Measurements from ENCODE around the gene KCNG4. TPM values are rescaled to one million over a fixed set of nuclear protein-coding genes. Genes with fewer than 3 reads are reported as not detected.

KCNG4 gene
- polyA plus RNA-seq, 3 donors from 2014 or later, result not detected

DNA sequence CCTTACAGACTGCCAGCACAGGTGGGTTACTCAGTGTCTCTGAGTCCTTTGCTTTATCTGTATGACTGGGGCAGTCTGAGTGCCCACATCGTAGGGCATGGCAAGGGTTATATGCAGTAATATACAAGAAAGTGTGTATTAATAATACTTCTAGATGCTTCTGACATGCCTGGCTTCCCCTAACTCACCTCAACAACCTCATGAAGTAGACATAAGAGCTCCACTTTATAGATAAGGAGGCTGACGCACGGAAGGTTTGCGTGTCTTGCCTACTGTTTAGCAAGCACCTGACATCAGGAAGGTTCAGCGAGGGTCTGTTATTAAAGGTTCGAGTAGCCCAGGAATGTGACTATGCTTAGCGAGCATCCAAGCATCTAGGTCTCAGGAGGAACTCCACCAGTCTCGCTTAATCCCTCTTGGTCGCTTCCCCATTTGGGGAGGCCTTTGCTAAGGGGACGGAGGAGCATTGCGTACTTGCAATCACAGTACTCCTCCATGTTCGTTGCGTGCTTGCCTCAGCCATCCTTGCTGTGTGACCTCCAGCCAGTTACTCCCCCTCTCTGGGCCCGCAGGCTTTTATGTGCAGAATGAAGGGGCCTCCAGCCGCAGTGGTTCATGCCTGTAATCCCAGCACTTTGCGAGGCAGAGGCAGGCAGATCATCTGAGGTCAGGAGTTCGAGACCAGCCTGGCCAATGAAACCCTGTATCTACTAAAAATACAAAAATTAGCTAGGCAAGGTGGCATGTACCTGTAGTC is 1.6 kb downstream of the KCNG4 start:
- peaks cover 2 to 10% (median 10%) of the 10 kb centered on the region in 3 donors for H3K27me3 Mint-ChIP-seq (ENCODE audit: low read depth in 3 of 3)

DNA sequence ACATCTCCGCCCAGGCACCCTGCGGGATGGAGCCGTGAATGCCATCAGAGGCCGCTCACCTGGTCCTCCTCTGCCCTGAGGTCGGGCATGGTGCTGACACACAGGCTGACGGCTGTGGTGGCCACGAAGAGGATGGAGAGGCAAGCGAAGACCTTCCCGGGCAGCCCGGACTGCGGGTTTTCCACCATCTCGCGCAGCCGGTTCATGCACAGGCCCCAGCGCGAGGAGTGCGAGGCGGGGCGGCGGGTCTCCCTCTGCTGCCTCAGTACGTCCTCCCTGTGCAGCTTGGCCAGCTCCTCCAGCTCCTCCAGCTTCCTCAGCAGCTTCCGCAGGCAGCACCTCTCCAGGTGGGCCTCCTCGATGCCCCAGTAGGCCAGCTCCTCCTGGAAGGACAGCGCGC is 3.1 kb downstream of the KCNG4 start:
- H3K9me3 Mint-ChIP-seq, result no peaks in the 10 kb centered on the region
- DNase-seq, result no peak

More for the DNA sequence above, 1.6 kb downstream of the KCNG4 start:
- DNase-seq, result no peak
- no peaks in the 10 kb centered on the region for H3K4me1 Mint-ChIP-seq
- H3K27ac Mint-ChIP-seq, result no peak overlapping the region
- H3K36me3 Mint-ChIP-seq, result no peaks in the 10 kb centered on the region
- no peak overlapping the region for H3K4me3 Mint-ChIP-seq
- no peaks in the 10 kb centered on the region for H3K9me3 Mint-ChIP-seq

DNA sequence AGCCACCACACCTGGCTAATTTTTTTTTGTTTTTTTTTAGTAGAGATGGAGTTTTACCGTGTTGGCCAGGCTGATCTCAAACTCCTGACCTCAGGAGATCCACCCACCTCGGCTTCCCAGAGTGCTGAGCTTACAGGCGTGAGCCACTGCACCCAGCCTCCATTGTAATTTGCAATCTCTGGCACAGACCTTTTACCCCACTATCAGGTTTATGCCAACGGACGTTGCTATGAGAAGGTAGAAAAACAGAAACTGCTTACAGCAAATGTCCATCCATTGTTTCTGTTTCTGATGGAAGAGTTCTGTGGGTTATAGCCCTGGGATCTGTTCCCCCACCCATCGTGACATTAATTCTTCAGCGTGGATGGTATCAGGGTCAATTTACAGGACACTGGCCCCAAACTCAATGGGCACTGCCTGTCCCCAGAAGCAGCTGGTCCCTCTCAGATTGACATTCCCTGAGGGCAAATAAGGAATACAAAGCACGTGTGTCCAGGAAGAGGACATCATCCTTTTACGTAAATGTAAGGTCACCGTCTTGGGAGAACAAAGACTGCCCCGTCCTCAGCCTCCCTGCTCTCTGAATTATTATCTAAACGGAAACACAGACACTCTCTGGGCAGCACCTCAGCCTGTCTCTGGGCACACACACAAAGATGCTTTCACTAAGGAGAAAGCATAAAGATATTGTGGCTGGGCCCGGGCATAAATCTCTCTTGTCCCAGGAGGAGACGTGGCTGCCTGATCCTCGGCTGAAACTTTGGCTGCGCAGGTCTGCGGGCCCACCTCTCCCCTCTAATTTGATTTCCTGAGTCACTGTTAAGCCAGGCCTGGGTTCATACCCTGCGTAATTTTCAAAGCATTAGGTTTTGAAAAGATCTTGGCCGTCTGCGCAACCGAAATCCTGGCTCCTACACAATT is 5.2 kb downstream of the KCNG4 start:
- no peak for DNase-seq
- H3K27me3 Mint-ChIP-seq (ENCODE audit: low read depth in 3 of 3), result peaks cover 2 to 9% (median 4%) of the 10 kb centered on the region in 3 donors
- H3K9me3 Mint-ChIP-seq, result no peaks in the 10 kb centered on the region
- no peaks in the 10 kb centered on the region for H3K36me3 Mint-ChIP-seq
- no peaks in the 10 kb centered on the region for H3K4me1 Mint-ChIP-seq
- H3K27ac Mint-ChIP-seq, result no peak overlapping the region
- no peak overlapping the region for H3K4me3 Mint-ChIP-seq

More for the DNA sequence above, 3.1 kb downstream of the KCNG4 start:
- Mint-ChIP-seq H3K27ac (no peak overlapping the region), H3K27me3 (ENCODE audit: low read depth in 3 of 3) (peaks cover 4 to 12% (median 10%) of the 10 kb centered on the region in 3 donors), H3K4me3 (no peak overlapping the region), H3K4me1 (no peaks in the 10 kb centered on the region), H3K36me3 (no peaks in the 10 kb centered on the region)

DNA sequence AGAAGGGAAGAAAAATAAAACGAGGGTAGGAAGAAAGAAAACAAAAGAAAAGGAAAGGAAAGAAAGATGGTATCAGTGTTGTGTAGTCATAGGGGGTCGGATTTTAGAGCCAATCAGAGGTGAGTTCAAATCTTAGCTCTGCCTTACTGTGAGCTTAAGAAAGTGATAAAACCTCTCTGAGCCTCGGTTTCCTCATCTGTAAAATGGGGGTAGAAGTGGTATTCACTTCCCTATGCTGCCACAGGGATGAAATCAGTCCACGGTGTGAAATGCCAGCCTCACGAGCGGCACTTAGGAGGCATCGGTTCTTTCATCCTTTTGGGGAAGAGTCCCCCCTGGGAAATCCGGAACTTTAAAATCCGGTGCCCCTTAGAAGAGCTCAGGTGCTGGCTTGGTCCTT is 6.1 kb downstream of the KCNG4 start:
- no peaks in the 10 kb centered on the region for H3K4me1 Mint-ChIP-seq
- no peak for DNase-seq
- no peaks in the 10 kb centered on the region for H3K36me3 Mint-ChIP-seq
- H3K27ac Mint-ChIP-seq, result no peak overlapping the region
- peaks cover 2 to 7% (median 4%) of the 10 kb centered on the region in 3 donors for H3K27me3 Mint-ChIP-seq (ENCODE audit: low read depth in 3 of 3)
- H3K9me3 Mint-ChIP-seq, result no peaks in the 10 kb centered on the region
- no peak overlapping the region for H3K4me3 Mint-ChIP-seq

DNA sequence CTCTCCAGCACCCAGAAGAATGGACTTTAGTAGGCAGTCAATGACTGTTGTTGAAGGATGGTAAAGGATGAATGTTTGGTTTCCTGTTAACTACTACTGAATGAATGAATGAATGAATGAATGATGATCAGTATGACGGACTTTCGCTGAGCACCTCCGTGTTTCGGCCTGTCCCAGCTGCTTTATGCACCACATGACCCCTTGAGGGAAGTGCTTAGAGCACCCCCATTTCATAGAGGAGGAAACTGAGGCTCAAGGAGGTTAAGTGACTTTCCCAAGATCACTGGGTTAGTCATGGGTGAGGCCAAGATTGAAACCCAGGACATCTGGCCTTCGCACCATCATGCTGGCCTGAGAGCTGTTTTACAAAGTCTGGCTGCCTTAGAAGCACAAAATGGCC is 6.8 kb downstream of the KCNG4 start:
- Mint-ChIP-seq H3K36me3 (no peaks in the 10 kb centered on the region), H3K4me1 (no peaks in the 10 kb centered on the region), H3K27me3 (ENCODE audit: low read depth in 3 of 3) (peaks cover 2 to 7% (median 4%) of the 10 kb centered on the region in 3 donors), H3K27ac (no peak overlapping the region), H3K4me3 (no peak overlapping the region), H3K9me3 (no peaks in the 10 kb centered on the region)
- no peak for DNase-seq

DNA sequence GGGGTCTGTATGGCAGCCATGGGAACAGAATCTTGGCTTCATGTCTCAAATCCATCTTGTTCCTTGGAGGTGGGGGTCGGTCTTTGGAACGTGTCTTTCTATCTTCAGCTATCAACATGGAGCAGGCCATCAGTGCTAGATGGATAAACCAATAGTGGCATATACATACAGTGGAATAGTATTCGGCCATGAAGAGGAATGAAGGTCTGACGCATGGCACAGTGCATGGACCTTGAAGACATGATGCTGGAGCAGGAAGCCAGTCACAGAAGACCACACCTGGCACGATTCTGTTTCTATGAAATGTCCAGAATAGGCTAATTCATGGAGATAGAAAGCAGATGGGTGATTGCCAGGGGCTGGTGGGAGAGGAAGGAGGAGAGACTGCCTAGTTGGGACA is 7.8 kb downstream of the KCNG4 start:
- Mint-ChIP-seq H3K36me3 (no peaks in the 10 kb centered on the region), H3K27ac (no peak overlapping the region), H3K27me3 (ENCODE audit: low read depth in 3 of 3) (peaks cover 2 to 7% (median 4%) of the 10 kb centered on the region in 3 donors), H3K4me1 (no peaks in the 10 kb centered on the region), H3K9me3 (no peaks in the 10 kb centered on the region), H3K4me3 (no peak overlapping the region)
- no peak for DNase-seq

DNA sequence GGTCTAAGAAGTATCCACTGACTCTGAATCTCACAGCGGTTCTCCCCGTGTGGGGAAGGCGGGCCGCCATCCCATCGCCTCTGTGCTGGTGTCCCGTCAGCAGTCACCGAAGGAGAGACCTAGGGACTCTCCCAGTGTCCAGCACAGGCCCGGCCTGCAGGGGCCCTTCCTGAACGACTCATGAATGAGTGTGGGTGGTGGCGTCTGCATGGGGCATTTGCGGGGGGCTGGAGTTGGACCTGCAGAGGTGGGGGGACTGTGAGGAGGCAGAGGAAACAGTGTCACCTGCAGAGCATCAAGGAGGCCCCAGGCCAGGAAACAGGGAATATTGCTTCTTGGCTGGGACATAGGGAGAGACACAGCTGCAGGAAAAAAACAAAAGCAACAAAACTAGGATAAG is 10.3 kb downstream of the KCNG4 start:
- Mint-ChIP-seq H3K27ac (no peak overlapping the region), H3K9me3 (no peaks in the 10 kb centered on the region), H3K36me3 (no peaks in the 10 kb centered on the region), H3K27me3 (ENCODE audit: low read depth in 3 of 3) (peaks cover 2 to 7% (median 5%) of the 10 kb centered on the region in 3 donors), H3K4me3 (no peak overlapping the region), H3K4me1 (no peaks in the 10 kb centered on the region)
- DNase-seq, result no peak

DNA sequence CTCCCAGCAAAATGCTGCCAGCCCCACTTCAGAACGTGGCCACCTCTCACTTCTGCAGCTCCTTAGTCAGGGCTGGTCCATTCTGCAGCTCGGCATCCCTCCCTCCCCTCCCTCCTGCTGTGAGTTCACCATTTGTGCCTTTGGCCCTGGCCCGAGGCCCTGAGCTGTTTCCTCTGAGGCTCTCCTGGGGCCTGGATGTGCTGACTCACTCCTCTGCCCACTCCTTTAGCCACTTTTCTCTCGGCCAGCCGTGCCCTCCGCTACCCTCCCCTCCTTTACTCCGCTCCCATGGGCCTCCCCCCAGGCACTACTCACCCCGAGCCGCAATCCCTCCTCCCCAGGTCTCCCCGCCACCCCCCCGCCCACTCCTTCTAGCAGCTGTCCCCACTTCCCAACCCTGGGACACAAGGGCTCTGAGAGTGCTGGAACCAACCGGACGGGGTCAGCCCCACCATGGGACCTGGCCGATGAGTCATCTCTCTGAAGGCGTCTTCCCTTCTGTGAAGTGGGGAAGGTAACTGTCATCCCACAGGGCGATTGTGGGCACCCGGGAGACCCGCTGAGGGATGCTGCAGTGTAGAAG is 11.5 kb downstream of the KCNG4 start:
- no peak overlapping the region for H3K4me3 Mint-ChIP-seq
- H3K36me3 Mint-ChIP-seq, result no peaks in the 10 kb centered on the region
- peaks cover 2 to 9% (median 5%) of the 10 kb centered on the region in 3 donors for H3K27me3 Mint-ChIP-seq (ENCODE audit: low read depth in 3 of 3)
- H3K27ac Mint-ChIP-seq, result no peak overlapping the region
- DNase-seq, result no peak
- no peaks in the 10 kb centered on the region for H3K9me3 Mint-ChIP-seq
- H3K4me1 Mint-ChIP-seq, result no peaks in the 10 kb centered on the region

DNA sequence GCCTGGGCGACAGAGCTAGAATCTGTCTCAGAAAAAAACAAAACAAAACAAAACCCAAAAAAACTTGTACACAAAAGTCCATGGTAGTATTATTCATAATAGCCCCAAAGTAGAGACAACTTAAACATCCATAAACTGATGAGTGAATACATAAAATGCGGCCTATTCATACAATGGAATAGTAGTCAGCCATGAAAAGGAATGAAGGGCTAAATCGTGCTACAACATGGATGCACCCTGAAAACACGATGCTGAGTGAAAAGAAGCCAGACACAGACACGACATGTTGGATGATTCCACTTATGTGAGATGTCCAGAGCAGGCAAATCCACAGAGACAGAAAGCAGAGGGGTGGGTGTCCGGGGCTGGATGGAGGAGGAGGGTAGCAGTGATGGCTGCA is 12.3 kb downstream of the KCNG4 start:
- Mint-ChIP-seq H3K27me3 (ENCODE audit: low read depth in 3 of 3) (peaks cover 2 to 12% (median 5%) of the 10 kb centered on the region in 3 donors), H3K4me3 (no peak overlapping the region), H3K9me3 (no peaks in the 10 kb centered on the region), H3K27ac (no peak overlapping the region), H3K4me1 (no peaks in the 10 kb centered on the region), H3K36me3 (no peaks in the 10 kb centered on the region)
- no peak for DNase-seq

DNA sequence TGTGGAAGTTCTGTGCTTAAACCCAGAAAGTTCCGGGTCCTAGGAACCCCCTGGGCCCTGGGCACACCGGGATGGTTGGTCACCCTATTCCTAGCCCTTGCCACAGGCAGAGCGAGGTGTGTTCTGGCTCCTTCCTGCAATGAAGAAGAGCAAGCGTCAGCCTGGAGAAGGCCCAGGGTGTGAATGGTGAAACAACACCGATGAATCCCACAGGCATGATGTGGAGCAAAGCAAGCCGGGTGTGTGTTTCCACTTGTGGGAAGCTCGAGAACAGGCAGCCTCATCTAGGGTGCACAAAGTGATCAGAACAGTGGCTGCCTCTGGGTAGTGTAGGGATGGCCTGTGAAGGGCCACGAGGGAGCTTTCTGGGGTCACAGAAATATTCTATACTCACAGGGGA is 13.8 kb downstream of the KCNG4 start:
- no peak overlapping the region for H3K4me3 Mint-ChIP-seq
- no peak overlapping the region for H3K27ac Mint-ChIP-seq
- no peaks in the 10 kb centered on the region for H3K9me3 Mint-ChIP-seq
- DNase-seq, result no peak
- no peaks in the 10 kb centered on the region for H3K4me1 Mint-ChIP-seq
- peaks cover 0 to 7% (median 5%) of the 10 kb centered on the region in 3 donors for H3K27me3 Mint-ChIP-seq (ENCODE audit: low read depth in 3 of 3)
- no peaks in the 10 kb centered on the region for H3K36me3 Mint-ChIP-seq

DNA sequence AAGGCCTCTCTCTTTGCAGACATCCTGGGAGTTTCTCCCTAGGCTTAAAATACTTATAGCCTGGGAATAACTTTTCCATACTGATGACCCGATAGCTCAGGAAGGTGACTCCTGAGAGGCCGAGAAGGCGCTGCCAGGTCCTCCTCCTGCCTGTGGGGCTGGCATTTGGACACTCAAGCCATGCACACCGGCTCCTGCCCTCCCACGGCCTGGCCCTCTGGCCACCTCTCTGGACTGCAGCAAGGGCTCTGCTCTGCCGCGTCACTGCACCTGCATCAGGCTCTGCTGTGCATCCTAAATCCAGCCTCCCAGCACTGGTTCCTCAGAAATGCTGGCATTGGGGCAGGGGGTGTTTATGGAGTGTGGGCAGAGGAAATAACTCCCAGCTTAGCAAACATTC is 14.2 kb downstream of the KCNG4 start:
- H3K4me1 Mint-ChIP-seq, result no peaks in the 10 kb centered on the region
- H3K4me3 Mint-ChIP-seq, result no peak overlapping the region
- H3K36me3 Mint-ChIP-seq, result no peaks in the 10 kb centered on the region
- H3K27ac Mint-ChIP-seq, result no peak overlapping the region
- H3K9me3 Mint-ChIP-seq, result no peaks in the 10 kb centered on the region
- H3K27me3 Mint-ChIP-seq (ENCODE audit: low read depth in 3 of 3), result peaks cover 0 to 7% (median 5%) of the 10 kb centered on the region in 3 donors
- no peak for DNase-seq

DNA sequence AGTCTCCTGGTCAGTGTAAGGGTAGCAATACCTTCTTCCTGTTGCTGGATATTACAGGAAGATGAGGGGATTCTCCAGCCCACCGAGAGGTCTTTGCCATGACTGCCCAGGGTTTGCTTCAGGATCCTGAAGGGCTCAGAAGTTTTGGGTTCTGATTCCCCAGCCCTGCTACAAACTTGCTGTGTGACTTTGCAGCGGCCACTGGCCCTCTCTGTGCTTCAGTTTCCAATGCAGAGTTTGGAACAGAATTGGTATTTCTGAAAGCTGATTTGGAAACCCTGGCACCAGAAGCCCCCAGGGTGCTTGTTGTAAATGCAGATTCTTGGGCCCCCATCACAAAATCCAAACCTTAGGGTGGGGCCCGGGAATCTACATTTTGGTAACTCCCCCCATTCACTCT is 14.7 kb downstream of the KCNG4 start:
- Mint-ChIP-seq H3K9me3 (no peaks in the 10 kb centered on the region), H3K27ac (no peak overlapping the region), H3K36me3 (no peaks in the 10 kb centered on the region), H3K27me3 (ENCODE audit: low read depth in 3 of 3) (peaks cover 0 to 7% (median 5%) of the 10 kb centered on the region in 3 donors), H3K4me3 (no peak overlapping the region), H3K4me1 (no peaks in the 10 kb centered on the region)
- no peak for DNase-seq

DNA sequence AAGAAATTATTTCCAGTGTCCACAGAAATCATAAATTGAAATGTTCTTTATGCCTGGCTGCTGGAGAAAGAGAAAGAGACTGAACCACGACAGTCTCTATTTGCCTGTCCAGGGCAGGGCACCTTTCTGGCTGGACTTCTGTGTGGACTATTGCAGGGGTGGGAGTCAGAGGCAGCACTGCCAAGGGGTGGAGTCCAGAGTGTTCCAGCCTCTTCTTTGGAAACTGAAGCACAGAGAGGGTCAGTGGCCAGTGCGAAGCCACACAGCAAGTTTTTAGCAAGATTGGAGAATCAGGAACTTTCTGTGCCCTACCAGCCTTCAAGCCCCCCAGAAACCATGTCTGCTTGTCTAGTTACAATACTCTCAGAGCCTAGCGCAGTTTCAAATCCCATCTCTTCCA is 15.3 kb downstream of the KCNG4 start:
- Mint-ChIP-seq H3K36me3 (no peaks in the 10 kb centered on the region), H3K27me3 (ENCODE audit: low read depth in 3 of 3) (peaks cover 0 to 7% (median 5%) of the 10 kb centered on the region in 3 donors), H3K4me3 (no peak overlapping the region), H3K9me3 (no peaks in the 10 kb centered on the region), H3K4me1 (no peaks in the 10 kb centered on the region), H3K27ac (no peak overlapping the region)
- no peak for DNase-seq

DNA sequence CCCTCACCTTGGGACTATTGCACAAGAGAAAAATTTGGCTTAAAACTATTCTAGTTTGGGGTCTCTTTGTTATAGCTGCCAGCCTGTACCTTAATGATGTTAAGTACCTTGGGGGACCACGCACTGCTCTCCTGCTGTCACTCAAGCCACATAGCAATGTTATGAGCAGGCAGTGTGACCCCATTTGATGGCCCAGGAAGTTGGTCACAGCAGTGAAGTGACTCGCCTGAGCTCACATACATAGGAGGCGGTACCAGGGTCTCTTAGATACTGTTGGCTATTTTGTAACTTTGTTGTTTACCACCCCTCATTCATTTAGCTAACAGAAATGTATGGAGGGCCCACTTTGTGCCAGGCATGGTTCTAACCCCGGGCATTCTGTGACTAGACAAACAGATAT is 16.4 kb downstream of the KCNG4 start:
- no peaks in the 10 kb centered on the region for H3K36me3 Mint-ChIP-seq
- H3K9me3 Mint-ChIP-seq, result no peaks in the 10 kb centered on the region
- no peaks in the 10 kb centered on the region for H3K4me1 Mint-ChIP-seq
- no peak overlapping the region for H3K4me3 Mint-ChIP-seq
- H3K27ac Mint-ChIP-seq, result no peak overlapping the region
- H3K27me3 Mint-ChIP-seq (ENCODE audit: low read depth in 3 of 3), result peaks cover 0 to 7% (median 5%) of the 10 kb centered on the region in 3 donors
- no peak for DNase-seq

Data from immature natural killer cell (primary cell).